ENCODE results near the gene FNBP1L. TPM values are rescaled to one million over a fixed set of nuclear protein-coding genes. Genes with fewer than 3 reads are reported as not detected.
"Not testable (repeated sequence)": the region's sequence is repeated elsewhere in the genome, so short reads cannot be mapped to it uniquely, and the experiment has no call there.

The FNBP1L gene
- polyA plus RNA-seq, 6 donors from 2014 or later, result 1.6 to 4.6 (median 2.2) TPM; not detected in 1

DNA sequence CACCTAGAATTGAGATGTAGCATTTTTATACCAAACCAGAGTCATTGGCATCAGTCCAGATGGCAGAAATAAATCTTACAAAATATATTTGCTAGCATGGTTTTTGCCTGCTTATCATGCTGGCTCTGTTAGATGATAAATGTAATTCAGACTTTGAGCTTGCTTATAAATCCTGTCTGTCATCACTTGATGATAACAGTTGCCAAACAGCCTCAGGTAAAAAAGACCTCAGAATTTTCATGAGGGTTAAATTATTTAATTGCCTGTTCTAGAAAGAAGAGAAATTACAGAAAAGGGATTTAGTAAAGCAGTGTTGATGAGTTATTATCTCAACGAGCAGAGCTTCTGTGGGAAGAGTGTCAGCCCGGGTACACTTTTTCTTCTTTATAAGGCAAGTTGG is 83.3 kb downstream of the FNBP1L start:
- ATAC-seq (ENCODE audit: low read depth in 2 of 2), result no peak
- no peak overlapping the region for H3K4me3 Mint-ChIP-seq
- no peaks in the 10 kb centered on the region for H3K27me3 Mint-ChIP-seq

DNA sequence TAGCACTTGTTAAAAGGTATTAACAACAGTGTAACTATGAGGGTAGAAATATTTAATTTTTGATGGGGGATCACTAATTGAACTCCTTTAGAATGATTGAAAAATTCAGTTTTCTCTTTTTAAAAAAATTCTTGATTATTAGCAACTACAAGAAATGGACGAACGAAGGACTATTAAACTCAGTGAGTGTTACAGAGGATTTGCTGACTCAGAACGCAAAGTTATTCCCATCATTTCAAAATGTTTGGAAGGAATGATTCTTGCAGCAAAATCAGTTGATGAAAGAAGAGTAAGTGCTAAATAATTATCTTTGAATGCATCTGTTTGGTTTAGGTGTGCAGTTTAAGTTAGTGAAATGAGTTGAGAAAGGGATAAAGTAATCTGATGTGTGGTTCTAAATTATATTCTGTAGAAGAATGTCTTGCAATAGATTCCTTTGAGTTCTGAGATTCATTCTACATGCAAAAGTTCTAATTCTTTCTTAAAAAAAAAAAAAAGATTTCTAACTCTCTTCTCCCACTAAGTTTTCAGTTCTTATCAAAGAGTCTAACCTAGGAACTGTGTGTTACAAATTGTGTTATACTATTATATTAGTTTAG is 85.0 kb downstream of the FNBP1L start:
- Mint-ChIP-seq H3K9me3 (no peaks in the 10 kb centered on the region), H3K27ac (no peak overlapping the region), H3K36me3 (peaks cover 15 to 17% of the 10 kb centered on the region in 2 donors), H3K27me3 (no peaks in the 10 kb centered on the region), H3K4me3 (no peak overlapping the region), H3K4me1 (peaks cover 2 to 6% (median 5%) of the 10 kb centered on the region in 3 donors)
- ATAC-seq (ENCODE audit: low read depth in 2 of 2), result no peak
- DNase-seq, result no peak

More for the DNA sequence above, 83.3 kb downstream of the FNBP1L start:
- no peak for DNase-seq
- Mint-ChIP-seq H3K27ac (no peak overlapping the region), H3K36me3 (peaks cover 15 to 17% of the 10 kb centered on the region in 2 donors), H3K4me1 (peaks cover 3 to 13% (median 5%) of the 10 kb centered on the region in 3 donors), H3K9me3 (no peaks in the 10 kb centered on the region)

DNA sequence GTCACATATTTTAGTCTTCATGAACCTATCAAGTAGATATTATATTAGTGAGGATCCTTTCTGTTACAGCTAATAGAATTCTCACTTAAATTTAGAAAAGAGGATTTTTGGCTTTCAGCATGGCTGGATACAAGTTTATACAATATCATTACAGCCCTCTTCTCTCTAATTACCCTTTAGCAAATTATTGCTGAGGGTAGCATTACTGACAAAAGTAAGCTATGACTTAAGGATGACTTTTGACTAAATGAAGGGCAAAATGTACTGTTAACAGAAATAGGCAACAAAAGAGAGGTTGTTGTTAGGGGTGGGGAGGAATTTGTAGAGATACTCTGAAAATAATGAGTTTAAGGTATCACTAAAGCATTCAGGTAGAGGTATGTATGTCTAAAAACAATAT is 85.8 kb downstream of the FNBP1L start:
- ATAC-seq (ENCODE audit: low read depth in 2 of 2), result no peak
- H3K9me3 Mint-ChIP-seq, result no peaks in the 10 kb centered on the region
- H3K36me3 Mint-ChIP-seq, result peaks cover 12 to 15% of the 10 kb centered on the region in 2 donors
- H3K4me3 Mint-ChIP-seq, result no peak overlapping the region
- no peak for DNase-seq
- no peaks in the 10 kb centered on the region for H3K4me1 Mint-ChIP-seq
- no peaks in the 10 kb centered on the region for H3K27me3 Mint-ChIP-seq
- H3K27ac Mint-ChIP-seq, result no peak overlapping the region

DNA sequence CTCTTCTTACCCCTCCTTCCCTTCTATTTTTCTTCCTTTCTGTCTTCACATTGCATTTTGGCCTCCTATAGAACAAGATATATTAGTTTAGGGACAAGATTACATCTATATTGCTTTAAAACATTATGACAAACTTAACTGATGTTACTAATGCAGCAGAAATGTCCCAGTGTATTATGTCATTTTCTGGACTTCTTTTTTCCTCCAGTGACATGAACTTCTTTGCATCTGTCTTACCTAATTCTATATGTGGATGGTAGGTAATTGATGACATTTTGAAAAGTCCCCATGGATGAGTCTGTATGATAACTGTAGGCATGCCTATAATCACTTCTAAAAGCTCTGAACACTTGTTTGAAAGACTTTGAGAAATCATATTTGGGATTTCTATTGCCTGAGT is 89.5 kb downstream of the FNBP1L start:
- no peaks in the 10 kb centered on the region for H3K36me3 Mint-ChIP-seq
- ATAC-seq (ENCODE audit: low read depth in 2 of 2), result no peak
- no peak for DNase-seq
- no peak overlapping the region for H3K4me3 Mint-ChIP-seq
- no peaks in the 10 kb centered on the region for H3K27me3 Mint-ChIP-seq
- no peak overlapping the region for H3K27ac Mint-ChIP-seq
- no peaks in the 10 kb centered on the region for H3K4me1 Mint-ChIP-seq
- H3K9me3 Mint-ChIP-seq, result no peaks in the 10 kb centered on the region

DNA sequence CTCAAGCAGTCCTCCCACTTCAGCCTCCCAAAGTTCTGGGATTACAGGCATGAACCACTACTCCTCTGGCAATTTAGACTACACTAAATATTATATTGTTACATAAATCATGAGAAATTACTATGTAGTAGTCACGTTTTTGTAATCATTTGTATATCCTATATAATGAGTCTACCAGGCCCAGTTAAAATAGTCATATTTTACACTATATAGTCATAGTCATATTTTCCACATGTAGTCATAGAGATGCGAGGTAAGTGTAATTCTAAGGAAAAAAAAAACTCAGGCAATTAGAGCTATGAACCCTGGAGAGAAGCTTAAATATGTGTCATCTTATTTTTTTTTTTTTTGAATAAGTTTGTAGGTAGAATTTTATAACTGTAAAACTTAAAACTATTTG is 90.0 kb downstream of the FNBP1L start:
- no peak for DNase-seq
- no peaks in the 10 kb centered on the region for H3K27me3 Mint-ChIP-seq
- no peaks in the 10 kb centered on the region for H3K4me1 Mint-ChIP-seq
- no peak for ATAC-seq (ENCODE audit: low read depth in 2 of 2)
- H3K9me3 Mint-ChIP-seq, result no peaks in the 10 kb centered on the region
- H3K36me3 Mint-ChIP-seq, result no peaks in the 10 kb centered on the region
- no peak overlapping the region for H3K4me3 Mint-ChIP-seq
- no peak overlapping the region for H3K27ac Mint-ChIP-seq

DNA sequence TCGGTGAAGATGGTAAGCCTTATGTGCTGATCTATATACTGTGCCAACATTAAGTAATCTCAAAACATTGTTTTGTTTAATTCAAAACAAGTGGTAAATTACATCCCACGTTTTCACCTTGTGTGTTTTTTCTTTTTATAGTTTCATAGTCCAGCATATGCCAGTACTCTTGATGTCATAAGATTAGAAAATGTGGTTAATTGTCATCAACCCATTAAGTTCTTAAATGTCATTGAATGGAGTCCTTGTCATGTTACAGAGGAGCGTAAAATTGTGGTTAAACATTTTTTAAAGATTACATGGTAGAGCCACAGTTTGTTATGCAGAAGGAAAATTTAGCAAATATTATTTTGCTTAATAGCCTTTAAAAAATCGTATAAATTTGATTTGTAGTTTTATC is 93.1 kb downstream of the FNBP1L start:
- DNase-seq (no peak), ATAC-seq (ENCODE audit: low read depth in 2 of 2) (no peak)
- Mint-ChIP-seq H3K36me3 (no peaks in the 10 kb centered on the region), H3K27me3 (no peaks in the 10 kb centered on the region), H3K4me3 (no peak overlapping the region), H3K4me1 (no peaks in the 10 kb centered on the region), H3K27ac (no peak overlapping the region), H3K9me3 (no peaks in the 10 kb centered on the region)

DNA sequence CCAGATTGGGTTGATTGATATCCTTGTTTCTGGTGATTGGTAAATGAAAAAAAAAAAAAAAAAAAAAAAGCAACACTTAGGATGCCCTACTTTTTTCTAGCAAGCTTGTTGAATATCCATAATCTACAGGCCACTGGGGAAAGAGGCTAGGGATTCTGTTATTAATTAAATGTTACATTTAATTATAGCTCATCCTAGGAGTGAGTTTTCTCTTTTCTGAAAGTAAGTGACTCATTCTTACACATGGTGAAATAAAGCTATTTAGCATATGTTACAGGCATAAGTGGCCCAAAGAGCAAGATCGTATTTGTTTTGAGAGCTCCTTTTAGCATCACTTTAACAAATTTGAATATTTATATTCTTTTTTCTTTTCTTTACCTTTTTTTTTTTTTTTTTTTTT is 94.5 kb downstream of the FNBP1L start:
- Mint-ChIP-seq H3K27me3 (no peaks in the 10 kb centered on the region), H3K27ac (no peak overlapping the region)
- ATAC-seq (ENCODE audit: low read depth in 2 of 2), result no peak

DNA sequence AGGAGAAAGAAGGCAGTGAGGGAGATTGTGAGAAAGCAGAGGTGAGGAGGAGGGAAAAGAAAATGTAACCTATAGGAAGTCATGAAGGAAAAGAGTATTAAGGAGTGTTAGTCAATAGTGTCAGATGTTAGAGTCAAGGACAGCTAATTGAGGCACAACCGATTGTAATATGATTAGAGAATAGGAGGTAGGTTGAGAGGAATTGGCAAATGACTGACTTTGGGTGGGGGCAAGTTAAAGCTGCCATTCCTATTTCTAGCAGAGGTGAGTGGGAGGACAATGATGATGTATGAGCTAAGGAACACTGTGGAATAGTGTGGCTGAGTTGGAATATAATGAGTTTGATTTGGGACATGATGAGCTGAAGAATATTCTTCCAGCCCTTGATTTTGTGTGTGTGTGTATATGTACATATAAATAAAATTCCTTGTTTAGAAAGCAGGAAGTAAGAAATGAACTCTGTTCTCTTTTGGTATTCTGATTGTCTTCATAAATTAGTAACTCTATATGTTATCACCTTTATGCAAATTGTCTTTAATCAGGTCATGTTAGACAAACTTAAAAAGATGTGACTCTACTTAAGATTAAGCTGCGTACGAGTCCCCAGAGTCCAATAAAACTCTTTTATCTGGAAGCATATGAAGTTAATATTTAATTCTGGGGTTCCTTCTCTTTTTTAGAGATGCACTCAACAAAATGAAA is 98.4 kb downstream of the FNBP1L start:
- ATAC-seq (ENCODE audit: low read depth in 2 of 2) (no peak), DNase-seq (no peak)
- Mint-ChIP-seq H3K4me3 (no peak overlapping the region), H3K4me1 (no peaks in the 10 kb centered on the region), H3K27ac (no peak overlapping the region), H3K9me3 (no peaks in the 10 kb centered on the region), H3K27me3 (no peaks in the 10 kb centered on the region), H3K36me3 (peaks cover 0 to 8% of the 10 kb centered on the region in 2 donors)

More for the DNA sequence above, 94.5 kb downstream of the FNBP1L start:
- DNase-seq, result no peak
- Mint-ChIP-seq H3K4me1 (no peaks in the 10 kb centered on the region), H3K36me3 (no peaks in the 10 kb centered on the region), H3K4me3 (no peak overlapping the region), H3K9me3 (no peaks in the 10 kb centered on the region)

DNA sequence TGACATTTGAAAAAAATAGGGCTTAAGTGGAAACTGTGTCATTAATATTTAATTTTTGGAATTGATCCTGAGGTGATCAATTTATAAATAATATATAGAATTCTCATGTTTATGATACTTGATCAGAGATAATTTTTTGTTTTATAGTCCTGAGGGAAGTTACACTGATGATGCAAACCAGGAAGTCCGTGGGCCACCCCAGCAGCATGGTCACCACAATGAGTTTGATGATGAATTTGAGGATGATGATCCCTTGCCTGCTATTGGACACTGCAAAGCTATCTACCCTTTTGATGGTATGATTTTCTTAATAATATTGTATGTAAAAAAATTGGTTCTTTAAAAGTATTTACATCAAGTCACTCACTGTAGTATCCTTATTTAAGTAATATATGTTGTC is 101.2 kb downstream of the FNBP1L start:
- Mint-ChIP-seq H3K4me1 (no peaks in the 10 kb centered on the region), H3K4me3 (no peak overlapping the region), H3K27ac (no peak overlapping the region), H3K27me3 (no peaks in the 10 kb centered on the region), H3K9me3 (no peaks in the 10 kb centered on the region), H3K36me3 (peaks cover 8 to 9% of the 10 kb centered on the region in 2 donors)
- DNase-seq (no peak), ATAC-seq (ENCODE audit: low read depth in 2 of 2) (no peak)

DNA sequence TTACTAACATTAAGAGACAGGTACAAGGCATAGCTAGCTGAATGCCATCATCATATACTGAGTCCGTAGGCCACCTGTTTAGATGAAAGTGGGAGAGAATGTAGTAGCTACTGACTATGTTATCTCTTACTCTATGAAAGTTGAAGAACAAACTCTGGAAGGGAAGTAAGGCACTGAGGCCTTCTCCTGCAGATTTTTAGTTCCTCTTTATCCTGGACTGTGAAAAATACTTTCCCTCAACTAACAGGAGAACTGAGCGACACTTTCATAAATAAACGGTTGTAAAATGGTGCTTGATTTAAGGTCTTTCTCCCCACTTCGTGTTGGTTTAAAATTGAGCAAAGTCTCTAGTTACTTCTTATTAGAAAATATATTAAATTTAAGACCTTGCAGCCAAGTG is 101.9 kb downstream of the FNBP1L start:
- DNase-seq, result no peak
- Mint-ChIP-seq H3K27me3 (no peaks in the 10 kb centered on the region), H3K27ac (no peak overlapping the region), H3K4me1 (no peaks in the 10 kb centered on the region), H3K36me3 (peaks cover 8 to 9% of the 10 kb centered on the region in 2 donors), H3K9me3 (no peaks in the 10 kb centered on the region), H3K4me3 (no peak overlapping the region)
- no peak for ATAC-seq (ENCODE audit: low read depth in 2 of 2)

DNA sequence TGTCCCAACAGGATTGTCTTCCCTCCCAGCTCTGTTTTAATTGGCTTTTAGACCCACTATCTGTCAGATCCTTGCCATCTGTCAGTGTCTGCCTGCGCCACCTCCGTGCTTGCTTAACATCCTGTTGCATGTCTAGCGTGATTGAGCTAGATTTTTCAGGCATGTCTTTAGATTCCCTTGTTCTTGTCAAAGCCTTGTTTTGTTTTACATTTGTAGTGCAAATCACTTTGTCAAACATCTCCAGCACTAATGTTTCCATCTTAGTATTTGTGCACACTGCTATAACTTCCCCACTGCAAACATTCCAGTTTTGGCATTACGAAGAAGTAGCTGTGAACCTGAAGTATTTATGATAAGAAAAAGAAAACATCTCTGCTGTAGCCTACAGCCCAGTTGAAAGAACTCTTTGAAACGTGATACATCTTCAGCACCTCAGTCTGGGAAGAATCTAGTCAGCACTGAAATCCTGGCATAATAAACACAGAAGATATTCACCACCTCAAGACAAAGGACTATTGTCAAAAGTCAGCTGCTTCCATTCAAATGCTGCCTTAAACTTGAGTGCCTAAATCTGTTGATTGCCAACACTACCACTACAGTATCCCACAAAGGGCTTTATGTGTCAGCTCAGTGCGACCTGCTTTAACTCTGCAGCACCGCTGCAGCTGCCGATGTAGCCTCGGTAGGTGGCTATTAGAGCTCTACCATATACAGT is 105.0 kb downstream of the FNBP1L start:
- no peak for DNase-seq
- no peaks in the 10 kb centered on the region for H3K9me3 Mint-ChIP-seq
- peaks cover 8 to 9% of the 10 kb centered on the region in 2 donors for H3K36me3 Mint-ChIP-seq
- H3K4me3 Mint-ChIP-seq, result no peak overlapping the region
- peaks cover 3 to 8% (median 7%) of the 10 kb centered on the region in 3 donors for H3K4me1 Mint-ChIP-seq
- ATAC-seq (ENCODE audit: low read depth in 2 of 2), result no peak
- H3K27me3 Mint-ChIP-seq, result no peaks in the 10 kb centered on the region
- no peak overlapping the region for H3K27ac Mint-ChIP-seq

DNA sequence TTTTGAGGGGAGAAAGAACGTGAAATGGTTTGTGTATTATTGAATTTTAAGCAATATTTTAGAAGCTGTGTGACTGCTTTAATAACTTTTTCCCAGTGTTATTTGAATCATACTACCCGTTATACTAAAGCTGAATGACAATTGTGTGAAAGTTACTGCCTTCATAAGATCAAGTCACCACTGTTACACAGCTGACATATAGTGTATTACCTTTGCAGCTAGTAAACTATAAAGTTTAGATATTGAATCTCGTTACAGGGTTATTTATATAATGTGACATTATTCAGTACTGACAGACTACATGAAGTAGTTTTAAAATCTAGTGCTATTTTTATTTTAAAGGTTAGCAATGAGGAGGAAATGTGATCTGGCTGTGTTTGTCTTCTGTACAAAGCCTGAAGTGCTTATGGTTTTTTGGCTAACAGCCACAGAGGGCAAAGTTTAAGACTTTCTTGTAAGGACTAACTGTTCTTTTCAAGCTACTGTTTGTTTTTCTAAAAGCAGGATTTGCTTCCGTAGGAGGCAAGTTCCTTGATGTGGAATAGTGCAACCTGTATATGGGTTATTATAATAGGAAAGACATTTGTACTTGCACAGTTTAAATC is 106.1 kb downstream of the FNBP1L start:
- DNase-seq; H3K36me3 Mint-ChIP-seq; ATAC-seq (ENCODE audit: low read depth in 2 of 2): not testable (repeated sequence)

DNA sequence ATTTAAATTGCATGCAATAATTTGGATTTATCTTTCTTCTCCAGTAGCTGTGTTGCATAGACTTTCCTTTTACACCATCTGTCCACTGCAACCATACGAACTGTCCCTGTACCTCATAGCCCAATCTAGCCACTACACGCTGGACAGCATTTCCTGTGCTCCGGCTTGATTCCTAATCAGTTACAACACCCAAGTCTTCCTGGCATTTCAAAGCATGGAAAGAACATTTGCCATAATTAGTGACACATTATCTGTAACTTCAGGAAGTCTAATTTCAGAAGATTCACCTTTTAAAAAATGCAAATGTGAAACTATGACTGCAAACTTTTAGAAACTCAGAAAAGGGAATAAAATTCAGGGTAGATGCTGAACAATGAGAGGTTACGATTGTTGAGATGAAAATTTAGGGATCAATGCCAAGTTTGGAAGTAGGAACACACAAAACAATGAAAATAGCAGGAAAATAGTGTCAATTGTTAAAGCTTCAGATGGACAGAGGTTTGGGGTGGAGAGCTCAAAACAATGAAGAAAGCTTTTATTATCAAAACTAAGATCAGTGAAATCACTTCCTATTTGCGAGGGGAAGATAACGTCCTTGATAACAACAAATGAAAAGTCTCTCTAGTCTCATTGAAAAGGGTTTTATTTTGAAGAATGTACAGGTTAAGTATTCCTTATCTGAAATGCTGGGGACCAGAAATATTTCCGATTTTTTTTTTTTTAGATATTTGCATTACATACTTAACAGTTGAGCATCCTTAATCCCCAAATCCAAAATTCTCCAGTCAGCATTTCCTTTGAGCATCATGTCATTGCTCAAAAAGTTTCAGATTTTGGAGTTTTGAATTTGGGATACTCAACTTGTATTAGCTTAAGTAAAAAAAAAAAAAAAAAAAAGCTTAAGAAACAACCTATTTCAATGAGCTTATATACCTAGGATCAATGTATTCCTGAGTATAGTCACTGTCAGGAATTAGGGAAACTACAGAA is 107.3 kb downstream of the FNBP1L start:
- ATAC-seq (ENCODE audit: low read depth in 2 of 2), result no peak
- Mint-ChIP-seq H3K27me3 (no peaks in the 10 kb centered on the region), H3K27ac (no peak overlapping the region), H3K4me3 (no peak overlapping the region), H3K4me1 (peaks cover 21 to 29% (median 22%) of the 10 kb centered on the region in 3 donors), H3K9me3 (no peaks in the 10 kb centered on the region), H3K36me3 (peaks cover 8 to 9% of the 10 kb centered on the region in 2 donors)
- no peak for DNase-seq

More for the DNA sequence above, 106.1 kb downstream of the FNBP1L start:
- H3K9me3 Mint-ChIP-seq, H3K27ac Mint-ChIP-seq, H3K4me3 Mint-ChIP-seq, H3K27me3 Mint-ChIP-seq: not testable (repeated sequence)
- H3K4me1 Mint-ChIP-seq, result peaks cover 12 to 19% (median 14%) of the 10 kb centered on the region in 3 donors

Data from naive B cell (primary cell).